Muscle of arm (tissue), 12 donors: ENCODE data around the gene NCS1. TPM values are rescaled to one million over a fixed set of nuclear protein-coding genes. Genes with fewer than 3 reads are reported as not detected.

ENCODE experiments used
- DNase-seq: peaks from one replicate; pipeline ENCODE4 v3.0.0-alpha.2; 2013
- polyA plus RNA-seq, 12 donors: library from polyadenylated mRNA; unstranded; fragments of 120-200 nt; gene quantifications; one replicate each; pipeline ENCODE4 v1.2.1, GENCODE V29; 2013; ENCODE audit not compliant: insufficient read length in 12 of 12

Gene NCS1
- polyA plus RNA-seq, 12 donors, result 40.6 to 73.1 (median 50.0) TPM; not detected in 1

- no peak for DNase-seq
These were observed 1.4 kb downstream of the NCS1 start for GRCh38 chr9:130173666-130173983.

GRCh38 chr9:130174025-130174424 lies 1.8 kb downstream of the NCS1 start:
- no peak for DNase-seq

GRCh38 chr9:130174920-130175321 lies 2.7 kb downstream of the NCS1 start:
- no peak for DNase-seq

- no peak for DNase-seq
These were observed 3.2 kb downstream of the NCS1 start for GRCh38 chr9:130175355-130175754.

- no peak for DNase-seq
These were observed 4.6 kb downstream of the NCS1 start for GRCh38 chr9:130176760-130177159.

- DNase-seq, result no peak
These were observed 5.9 kb downstream of the NCS1 start for GRCh38 chr9:130177898-130178805.

- no peak for DNase-seq
These were observed 7.2 kb downstream of the NCS1 start for GRCh38 chr9:130179331-130179907.

DNA sequence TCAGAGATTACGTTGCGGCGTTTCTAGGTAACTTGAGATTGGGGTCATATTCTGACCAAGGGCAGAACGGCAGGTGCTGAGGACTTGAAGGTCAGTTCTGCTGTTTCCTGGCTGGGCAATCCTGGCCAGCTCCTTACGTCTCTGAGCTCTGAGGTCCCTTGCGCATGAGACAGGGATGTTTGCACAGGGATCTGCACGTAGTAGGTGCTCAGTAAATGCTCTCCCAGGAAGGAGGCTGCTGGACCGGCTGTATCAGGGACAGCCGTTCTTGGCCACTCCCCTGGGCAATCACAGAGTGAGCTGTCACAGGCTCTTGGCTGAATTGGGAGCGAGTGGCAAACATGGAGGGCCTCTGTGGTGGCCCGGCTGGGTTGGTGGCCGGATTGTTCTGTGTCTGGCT lies 8.3 kb downstream of the NCS1 start:
- no peak for DNase-seq

DNA sequence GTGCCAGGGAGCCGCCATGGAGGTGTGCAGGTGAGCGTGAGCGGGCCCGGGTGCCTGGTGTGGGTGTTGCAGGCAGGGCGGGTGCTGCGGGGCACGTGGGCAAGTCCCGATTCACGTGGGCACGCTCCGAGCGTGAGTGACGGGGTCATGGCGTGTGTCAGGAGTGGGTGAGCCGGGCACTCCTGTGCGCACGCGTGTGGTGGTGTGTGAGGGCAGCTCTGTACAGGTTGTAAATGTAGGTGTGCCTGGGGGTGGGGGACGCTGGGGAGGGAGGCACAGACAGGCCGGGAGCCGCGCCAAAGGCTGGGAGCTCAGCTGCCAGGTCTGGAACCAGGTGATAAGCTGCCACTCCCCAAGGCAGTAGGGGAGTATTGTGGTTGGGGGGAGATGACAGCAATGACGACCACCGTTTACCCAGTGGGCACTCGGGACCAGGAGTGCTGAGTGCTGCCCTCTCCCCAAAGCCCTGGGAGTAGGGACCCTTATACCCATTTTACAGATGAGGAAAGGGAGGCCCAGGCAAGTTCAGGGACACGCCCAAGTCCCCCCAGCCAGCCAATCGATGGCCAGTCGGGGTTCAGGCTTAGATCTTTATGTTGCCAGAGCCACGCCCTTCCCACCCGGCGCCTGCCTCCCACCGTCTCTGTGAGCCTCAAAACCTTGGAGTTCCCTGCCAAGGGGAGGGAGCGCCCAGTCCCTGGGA lies 9.6 kb downstream of the NCS1 start:
- no peak for DNase-seq

DNA sequence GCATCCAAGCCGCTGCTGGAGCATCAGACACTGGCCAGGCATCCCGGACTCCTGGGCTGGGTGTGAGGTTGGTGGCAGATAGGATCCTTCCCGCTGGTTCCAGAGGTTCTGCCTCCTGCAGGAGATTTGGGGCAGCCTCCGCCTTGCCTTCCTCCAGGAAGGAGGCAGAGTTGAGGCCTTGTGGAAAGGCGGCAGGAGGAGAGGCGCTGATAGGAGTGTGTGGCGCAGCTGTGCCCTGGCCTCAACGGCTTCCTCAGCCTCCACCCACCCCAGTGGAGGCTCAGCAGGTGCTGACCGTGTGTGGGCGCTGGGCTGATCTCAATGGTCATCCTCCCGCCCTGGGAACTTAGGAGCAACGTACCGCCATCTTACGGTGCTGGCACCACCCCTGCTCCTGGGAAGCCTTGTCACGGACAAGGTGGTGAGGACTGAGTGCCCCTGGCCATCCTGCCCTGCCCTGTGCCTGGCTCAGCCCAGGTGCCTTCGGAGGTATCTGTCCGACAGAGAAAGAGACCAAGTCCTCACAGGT lies 10.2 kb downstream of the NCS1 start:
- no peak for DNase-seq

- no peak for DNase-seq
These were observed 11.0 kb downstream of the NCS1 start for GRCh38 chr9:130183133-130183762.

- no peak for DNase-seq
These were observed 12.8 kb downstream of the NCS1 start for GRCh38 chr9:130185017-130185416.

DNA sequence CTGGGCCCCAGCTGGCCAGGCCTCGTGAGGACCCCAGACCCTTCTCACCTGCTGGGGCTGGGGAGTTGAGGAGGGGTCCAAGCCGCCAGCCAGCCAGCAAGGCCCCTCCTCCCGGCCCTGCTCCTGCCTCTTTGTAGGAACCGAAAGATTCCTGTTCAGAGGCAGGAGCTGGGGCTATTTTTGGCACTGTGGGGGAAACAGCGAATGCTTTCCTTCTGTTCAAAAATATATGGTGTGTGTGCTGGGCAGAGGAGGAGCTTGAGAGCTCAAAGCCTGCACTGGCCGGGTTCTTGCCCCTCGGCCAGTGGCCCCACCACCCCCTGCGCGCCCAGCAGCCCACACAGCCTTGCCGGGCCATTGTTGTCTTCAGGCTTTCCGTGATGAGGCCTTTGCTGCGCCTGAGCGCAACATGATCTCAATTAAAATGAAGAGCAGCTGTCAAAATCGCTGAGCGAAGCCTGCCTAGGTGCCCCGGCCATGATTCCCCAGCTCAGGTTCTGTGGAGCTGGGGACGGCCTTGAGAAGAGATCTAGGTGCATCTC lies 13.4 kb downstream of the NCS1 start:
- DNase-seq, result no peak

- no peak for DNase-seq
These were observed 13.8 kb downstream of the NCS1 start for GRCh38 chr9:130186051-130186450.

DNA sequence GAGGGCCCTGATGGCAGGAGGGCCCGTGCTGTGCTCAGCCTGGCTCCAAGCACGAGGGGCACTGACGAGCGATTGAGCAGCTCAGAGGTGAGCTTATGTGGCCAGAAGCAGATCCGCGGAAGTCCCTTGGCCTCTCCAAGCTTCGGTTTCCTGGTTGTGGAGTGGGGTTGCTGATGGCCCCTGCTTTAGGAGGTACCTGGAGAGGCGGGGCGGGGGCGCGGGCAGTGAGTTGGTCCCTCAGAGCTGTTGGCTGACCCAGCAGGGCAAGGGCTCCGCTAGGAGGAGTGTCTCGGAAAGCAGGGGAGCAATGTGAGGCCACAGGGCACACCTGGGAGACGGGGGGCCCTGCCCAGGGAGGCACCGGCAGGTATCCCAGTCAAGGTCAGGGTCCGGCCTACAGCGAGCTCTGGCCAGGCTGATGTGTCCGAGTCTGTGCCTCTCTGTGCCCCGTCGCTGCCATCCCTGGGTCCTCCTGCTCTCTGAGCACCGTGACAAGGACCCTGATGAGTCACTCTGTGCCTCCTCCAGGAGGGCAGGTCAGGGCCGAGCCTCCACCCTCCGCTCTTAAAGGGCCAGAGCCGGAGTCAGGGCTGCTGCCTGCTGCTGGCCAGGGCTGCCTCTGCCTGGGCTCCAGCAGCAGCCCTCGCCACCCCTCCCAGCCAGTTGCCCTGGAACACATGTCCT lies 14.8 kb downstream of the NCS1 start:
- no peak for DNase-seq

DNA sequence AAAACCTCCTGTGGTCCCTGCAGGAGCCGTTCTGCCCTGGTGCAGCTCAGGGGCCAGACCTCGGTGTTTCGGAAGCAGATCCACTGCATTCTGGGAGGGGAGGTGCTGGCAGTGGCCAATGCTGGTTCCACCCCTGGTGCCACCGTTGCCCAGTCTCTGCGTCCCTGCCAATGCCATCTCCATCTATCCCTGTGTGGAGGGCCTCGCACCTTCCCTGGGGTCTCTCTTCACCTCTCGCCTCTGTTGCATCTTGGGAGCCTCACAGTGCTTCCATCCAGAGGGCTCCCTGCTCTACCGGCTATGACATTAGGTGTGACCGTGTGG lies 15.3 kb downstream of the NCS1 start:
- no peak for DNase-seq

- no peak for DNase-seq
These were observed 16.8 kb downstream of the NCS1 start for GRCh38 chr9:130188860-130189481.

DNA sequence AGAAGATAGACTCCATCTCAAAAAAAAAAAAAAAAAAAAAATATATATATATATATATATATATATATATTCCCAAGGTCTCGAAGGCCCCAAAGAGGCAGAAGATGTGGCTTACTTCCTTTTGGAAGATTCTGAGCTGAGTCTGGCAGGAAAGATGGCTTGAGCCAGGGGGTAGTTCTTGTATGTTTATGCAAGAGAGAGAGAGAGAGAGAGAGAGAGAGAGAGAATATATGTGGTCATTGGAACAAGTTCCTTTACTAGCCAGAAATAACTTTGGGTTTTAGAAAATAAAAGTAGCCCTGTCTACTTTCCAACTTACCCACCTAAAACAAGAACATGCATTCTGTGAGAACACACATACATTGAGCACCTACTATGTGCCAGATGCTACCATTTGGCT lies 17.6 kb downstream of the NCS1 start:
- no peak for DNase-seq

- DNase-seq, result no peak
These were observed 19.0 kb downstream of the NCS1 start for GRCh38 chr9:130191068-130191748.

DNA sequence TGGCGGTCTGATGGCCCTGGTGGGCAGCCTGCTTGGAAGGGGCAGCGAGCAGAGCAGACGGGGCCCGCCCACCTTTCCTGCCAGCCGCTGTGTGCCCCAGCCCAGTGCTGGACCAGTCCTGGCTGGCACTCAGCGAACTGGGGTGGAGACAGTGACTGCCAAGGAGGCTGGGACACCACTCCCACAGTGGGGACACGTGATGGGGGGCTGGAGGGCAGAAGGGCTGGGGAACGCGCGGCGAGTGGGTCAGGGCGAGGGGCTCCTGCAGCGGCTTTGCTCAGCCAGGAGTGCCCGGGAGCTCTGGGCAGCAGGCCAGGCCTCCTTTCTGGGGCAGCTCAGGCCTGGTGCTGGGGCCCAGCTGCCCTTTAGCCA lies 19.5 kb downstream of the NCS1 start:
- no peak for DNase-seq
